HL-60 (cell line): ENCODE measurements around the gene RSF1.

ENCODE experiments used
- SPI1 ChIP-seq: IDR thresholded peaks from 2 replicates; pipeline ENCODE4 v1.6.1; 2012; ENCODE audit warnings: low read depth, mild to moderate bottlenecking, borderline replicate concordance
- TF ChIP-seq, protein P1 (sequence below): IDR thresholded peaks from one replicate; pipeline ENCODE4 v1.5.1; 2011; ENCODE audit warnings: low read length, control low read depth, inconsistent platforms; ENCODE audit not compliant: insufficient read depth

DNA sequence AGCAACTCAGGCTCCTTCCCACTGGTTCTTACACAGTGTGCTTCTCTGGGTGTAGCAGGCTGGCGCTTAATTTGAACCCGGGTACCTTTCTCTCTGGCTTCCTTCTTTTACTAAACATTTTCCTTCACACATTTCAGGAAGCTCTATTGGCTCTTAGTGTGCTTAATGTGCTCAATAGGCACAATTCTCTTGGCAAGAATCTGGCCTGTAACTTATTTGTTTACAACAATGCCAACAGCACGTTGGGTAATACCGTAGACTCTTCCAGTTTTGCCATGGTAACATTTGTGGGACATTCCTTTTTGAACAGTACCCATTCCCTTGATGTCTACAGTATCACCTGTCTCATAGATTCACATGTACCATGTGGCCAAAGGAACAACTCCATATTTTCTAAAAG is 48.2 kb upstream of the RSF1 start:
- TF ChIP-seq, protein P1, sequence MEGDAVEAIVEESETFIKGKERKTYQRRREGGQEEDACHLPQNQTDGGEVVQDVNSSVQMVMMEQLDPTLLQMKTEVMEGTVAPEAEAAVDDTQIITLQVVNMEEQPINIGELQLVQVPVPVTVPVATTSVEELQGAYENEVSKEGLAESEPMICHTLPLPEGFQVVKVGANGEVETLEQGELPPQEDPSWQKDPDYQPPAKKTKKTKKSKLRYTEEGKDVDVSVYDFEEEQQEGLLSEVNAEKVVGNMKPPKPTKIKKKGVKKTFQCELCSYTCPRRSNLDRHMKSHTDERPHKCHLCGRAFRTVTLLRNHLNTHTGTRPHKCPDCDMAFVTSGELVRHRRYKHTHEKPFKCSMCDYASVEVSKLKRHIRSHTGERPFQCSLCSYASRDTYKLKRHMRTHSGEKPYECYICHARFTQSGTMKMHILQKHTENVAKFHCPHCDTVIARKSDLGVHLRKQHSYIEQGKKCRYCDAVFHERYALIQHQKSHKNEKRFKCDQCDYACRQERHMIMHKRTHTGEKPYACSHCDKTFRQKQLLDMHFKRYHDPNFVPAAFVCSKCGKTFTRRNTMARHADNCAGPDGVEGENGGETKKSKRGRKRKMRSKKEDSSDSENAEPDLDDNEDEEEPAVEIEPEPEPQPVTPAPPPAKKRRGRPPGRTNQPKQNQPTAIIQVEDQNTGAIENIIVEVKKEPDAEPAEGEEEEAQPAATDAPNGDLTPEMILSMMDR = no peak
- TF ChIP-seq SPI1 = no peak
